OCI-LY7 (cell line): ENCODE results near the gene DLGAP1.

Experiments used
- CTCF ChIP-seq: fragments of 200-600 bp; sonication (generic); conservative IDR thresholded peaks from 2 replicates; pipeline ENCODE4 v1.5.1; 2014; ENCODE audit warnings: mild to moderate bottlenecking, antibody characterized with exemption, low read length, moderate library complexity, mixed read lengths
- EZH2phosphoT487 ChIP-seq: fragments of 200-600 bp; sonication (generic); IDR thresholded peaks from 2 replicates; pipeline ENCODE4 v1.6.1; 2018; ENCODE audit warnings: low read depth, borderline replicate concordance, mild to moderate bottlenecking, mixed run types, antibody characterized with exemption, low read length, moderate library complexity, mixed read lengths

- TF ChIP-seq CTCF (no peak), EZH2phosphoT487 (no peak)
These were observed at the start of gene DLGAP1 for GRCh38 chr18:4455113-4455811.
